Hepatocyte (in vitro differentiated cells): Measurements from ENCODE around the gene EEF1A1.

Experiments used
- EZH2 ChIP-seq: fragments of 200-600 bp; sonication (generic); IDR thresholded peaks from 2 replicates; pipeline ENCODE4 v1.6.1; 2016; ENCODE audit warnings: antibody characterized with exemption, mild to moderate bottlenecking, borderline replicate concordance
- EZH2phosphoT487 ChIP-seq: fragments of 200-600 bp; sonication (generic); IDR thresholded peaks from one replicate; pipeline ENCODE4 v1.6.1; 2018; ENCODE audit warnings: antibody characterized with exemption, mild to moderate bottlenecking, low read depth, moderate library complexity; ENCODE audit not compliant: unreplicated experiment, severe bottlenecking
- TF ChIP-seq, protein P1 (sequence below): fragments of 200-600 bp; sonication (generic); IDR thresholded peaks from 2 replicates; pipeline ENCODE4 v1.5.1; 2016; ENCODE audit warnings: antibody characterized with exemption, mild to moderate bottlenecking; ENCODE audit not compliant: poor library complexity

- no peak for TF ChIP-seq EZH2phosphoT487
- TF ChIP-seq EZH2, result no peak
- TF ChIP-seq, protein P1, sequence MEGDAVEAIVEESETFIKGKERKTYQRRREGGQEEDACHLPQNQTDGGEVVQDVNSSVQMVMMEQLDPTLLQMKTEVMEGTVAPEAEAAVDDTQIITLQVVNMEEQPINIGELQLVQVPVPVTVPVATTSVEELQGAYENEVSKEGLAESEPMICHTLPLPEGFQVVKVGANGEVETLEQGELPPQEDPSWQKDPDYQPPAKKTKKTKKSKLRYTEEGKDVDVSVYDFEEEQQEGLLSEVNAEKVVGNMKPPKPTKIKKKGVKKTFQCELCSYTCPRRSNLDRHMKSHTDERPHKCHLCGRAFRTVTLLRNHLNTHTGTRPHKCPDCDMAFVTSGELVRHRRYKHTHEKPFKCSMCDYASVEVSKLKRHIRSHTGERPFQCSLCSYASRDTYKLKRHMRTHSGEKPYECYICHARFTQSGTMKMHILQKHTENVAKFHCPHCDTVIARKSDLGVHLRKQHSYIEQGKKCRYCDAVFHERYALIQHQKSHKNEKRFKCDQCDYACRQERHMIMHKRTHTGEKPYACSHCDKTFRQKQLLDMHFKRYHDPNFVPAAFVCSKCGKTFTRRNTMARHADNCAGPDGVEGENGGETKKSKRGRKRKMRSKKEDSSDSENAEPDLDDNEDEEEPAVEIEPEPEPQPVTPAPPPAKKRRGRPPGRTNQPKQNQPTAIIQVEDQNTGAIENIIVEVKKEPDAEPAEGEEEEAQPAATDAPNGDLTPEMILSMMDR, result no peak
Observed at GRCh38 chr6:73569121-73569520, 48.3 kb upstream of the EEF1A1 start.
